Caco-2 (cell line): ENCODE measurements around the gene PHF21B. TPM values are rescaled to one million over a fixed set of nuclear protein-coding genes. Genes with fewer than 3 reads are reported as not detected.

Source experiments
- BruUV-seq: library from RNA; stranded (reverse); fragments of 400-500 nt; replicated peaks from 2 replicates; lab custom pipeline; 2021; lab: Mats Ljungman, UMichigan
- CTCF ChIA-PET: fragments of 300-600 bp; sonication (Branson Sonifier 250); formaldehyde crosslinking; loops from one replicate; lab custom pipeline; 2022; ENCODE audit warnings: antibody characterized with exemption; lab: Charles Lee
- POLR2A ChIA-PET: fragments of 300-600 bp; sonication (Branson Sonifier 250); formaldehyde crosslinking; loops from one replicate; lab custom pipeline; 2022; ENCODE audit warnings: antibody characterized with exemption; lab: Charles Lee
- DNase-seq, 2 experiments: peaks; one replicate each; pipeline versions ENCODE4 v3.0.0 to v3.0.0-alpha.2; 2020 to 2022
- H3K27me3 ChIP-seq: replicated peaks from 2 replicates; pipeline ENCODE4 v1.6.0; 2011; ENCODE audit warnings: low read length; ENCODE audit not compliant: control insufficient read depth, insufficient read depth
- H3K36me3 ChIP-seq: 2 replicates; pipeline ENCODE4 v1.5.1; 2011; ENCODE audit warnings: low read length; ENCODE audit not compliant: control insufficient read depth, insufficient read depth
- H3K4me1 ChIP-seq: fragments of 250-450 bp; sonication (Bioruptor Pico); 2 replicates; pipeline ENCODE4 v1.5.1; 2020; ENCODE audit warnings: mild to moderate bottlenecking
- H3K4me3 ChIP-seq: 2 replicates; pipeline ENCODE4 v1.5.1; 2011; ENCODE audit warnings: low read depth, mild to moderate bottlenecking, control low read depth, low read length
- H3K9me3 ChIP-seq: fragments of 250-450 bp; sonication (Bioruptor Pico); 2 replicates; pipeline ENCODE4 v1.5.1; 2020; ENCODE audit warnings: mild to moderate bottlenecking, moderate library complexity
- H3K27ac Mint-ChIP-seq: one replicate; pipeline ENCODE4 v1.8.0; 2022; ENCODE audit warnings: mixed read lengths; ENCODE audit not compliant: unreplicated experiment
- H3K27me3 Mint-ChIP-seq: one replicate; pipeline ENCODE4 v1.8.0; 2022; ENCODE audit warnings: mixed read lengths; ENCODE audit not compliant: insufficient read depth, unreplicated experiment
- H3K36me3 Mint-ChIP-seq: one replicate; pipeline ENCODE4 v1.8.0; 2022; ENCODE audit warnings: mild to moderate bottlenecking, mixed read lengths; ENCODE audit not compliant: insufficient read depth, unreplicated experiment
- H3K4me1 Mint-ChIP-seq: one replicate; pipeline ENCODE4 v1.8.0; 2022; ENCODE audit warnings: low read depth, mixed read lengths; ENCODE audit not compliant: unreplicated experiment
- H3K4me3 Mint-ChIP-seq: one replicate; pipeline ENCODE4 v1.8.0; 2022; ENCODE audit warnings: mild to moderate bottlenecking, moderate library complexity, mixed read lengths; ENCODE audit not compliant: unreplicated experiment
- H3K9me3 Mint-ChIP-seq: one replicate; pipeline ENCODE4 v1.8.0; 2022; ENCODE audit warnings: mixed read lengths; ENCODE audit not compliant: unreplicated experiment
- intact Hi-C: fragments of 100-400 bp; cut with micrococcal nuclease; formaldehyde crosslinking; loops from one replicate; pipeline ENCODE4 v1.10.0; 2022; ENCODE audit not compliant: unreplicated experiment
- total RNA-seq: library from RNA; stranded (reverse); gene quantifications from 2 replicates; pipeline ENCODE4 v1.2.3, GENCODE V29; 2022
- TF ChIP-seq, protein P1 (sequence below), 2 experiments: fragments of 200-600 bp in 1 of 2; IDR thresholded peaks; 1 replicate in 1 of 2; 2 replicates in 1 of 2; pipeline versions ENCODE4 v1.5.1 to v1.8.0; 2011 to 2022; ENCODE audit warnings: antibody characterized with exemption in 1 of 2, control low read depth in 1 of 2, inconsistent platforms in 1 of 2, low read depth in 1 of 2, low read length in 1 of 2, mild to moderate bottlenecking in 1 of 2, moderate library complexity in 1 of 2; ENCODE audit not compliant: insufficient read depth in 1 of 2, severe bottlenecking in 1 of 2, unreplicated experiment in 1 of 2

Gene PHF21B
- total RNA-seq, 1 experiment from 2014 or later, result 0.98 TPM

DNA sequence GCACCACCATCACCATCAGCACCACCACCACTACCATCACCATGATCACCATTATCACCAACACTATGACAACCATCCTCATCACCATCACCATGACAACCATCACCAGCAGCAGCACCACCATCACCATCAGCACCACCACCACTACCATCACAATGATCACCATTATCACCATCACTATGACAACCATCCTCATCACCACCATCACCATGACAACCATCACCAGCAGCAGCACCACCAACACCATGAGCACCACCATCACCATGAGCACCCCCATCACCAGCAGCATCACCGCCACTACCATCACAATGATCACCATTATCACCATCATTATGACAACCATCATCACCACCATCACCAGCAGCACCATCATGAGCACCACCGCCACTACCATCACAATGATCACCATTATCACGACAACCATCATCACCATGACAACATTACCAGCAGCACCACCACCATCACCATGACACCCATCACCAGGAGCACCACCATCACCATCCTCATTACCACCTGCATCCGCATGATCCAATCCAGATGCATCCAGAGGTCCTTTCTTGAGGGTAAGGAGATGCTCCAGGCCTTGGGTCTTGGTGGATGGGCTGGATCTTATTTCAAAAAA, 23.8 kb downstream of the PHF21B start:
- Mint-ChIP-seq H3K9me3 (peaks cover 10% of the 10 kb centered on the region), H3K27me3 (peaks cover 21% of the 10 kb centered on the region), H3K27ac (no peak overlapping the region), H3K4me3 (no peak overlapping the region), H3K36me3 (peaks cover 7% of the 10 kb centered on the region), H3K4me1 (no peaks in the 10 kb centered on the region)
- Histone ChIP-seq H3K36me3 (no peaks in the 10 kb centered on the region), H3K4me3 (no peak overlapping the region), H3K4me1 (no peaks in the 10 kb centered on the region), H3K9me3 (no peaks in the 10 kb centered on the region), H3K27me3 (no peaks in the 10 kb centered on the region; the same call in 1 of the 2 replicates)
- TF ChIP-seq, protein P1, sequence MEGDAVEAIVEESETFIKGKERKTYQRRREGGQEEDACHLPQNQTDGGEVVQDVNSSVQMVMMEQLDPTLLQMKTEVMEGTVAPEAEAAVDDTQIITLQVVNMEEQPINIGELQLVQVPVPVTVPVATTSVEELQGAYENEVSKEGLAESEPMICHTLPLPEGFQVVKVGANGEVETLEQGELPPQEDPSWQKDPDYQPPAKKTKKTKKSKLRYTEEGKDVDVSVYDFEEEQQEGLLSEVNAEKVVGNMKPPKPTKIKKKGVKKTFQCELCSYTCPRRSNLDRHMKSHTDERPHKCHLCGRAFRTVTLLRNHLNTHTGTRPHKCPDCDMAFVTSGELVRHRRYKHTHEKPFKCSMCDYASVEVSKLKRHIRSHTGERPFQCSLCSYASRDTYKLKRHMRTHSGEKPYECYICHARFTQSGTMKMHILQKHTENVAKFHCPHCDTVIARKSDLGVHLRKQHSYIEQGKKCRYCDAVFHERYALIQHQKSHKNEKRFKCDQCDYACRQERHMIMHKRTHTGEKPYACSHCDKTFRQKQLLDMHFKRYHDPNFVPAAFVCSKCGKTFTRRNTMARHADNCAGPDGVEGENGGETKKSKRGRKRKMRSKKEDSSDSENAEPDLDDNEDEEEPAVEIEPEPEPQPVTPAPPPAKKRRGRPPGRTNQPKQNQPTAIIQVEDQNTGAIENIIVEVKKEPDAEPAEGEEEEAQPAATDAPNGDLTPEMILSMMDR (IDR thresholded peaks at IDR 0.05; ENCODE audit: insufficient read depth in 1 of 2, low read depth in 1 of 2, low read length in 1 of 2, severe bottlenecking in 1 of 2, unreplicated experiment in 1 of 2), result no peak
- intact Hi-C loops, result loop anchor here (5.0 kb wide), 1 partner anchor 96 kb away; no protein-coding TSS in a partner anchor
- BruUV-seq, result no TSS peak
- CTCF ChIA-PET, result interaction anchor here (0.7 kb wide), 1 partner anchor 11 kb away, joined by 3 read pairs; no protein-coding TSS in a partner anchor
- no peak for DNase-seq
- POLR2A ChIA-PET, result no interaction called here

DNA sequence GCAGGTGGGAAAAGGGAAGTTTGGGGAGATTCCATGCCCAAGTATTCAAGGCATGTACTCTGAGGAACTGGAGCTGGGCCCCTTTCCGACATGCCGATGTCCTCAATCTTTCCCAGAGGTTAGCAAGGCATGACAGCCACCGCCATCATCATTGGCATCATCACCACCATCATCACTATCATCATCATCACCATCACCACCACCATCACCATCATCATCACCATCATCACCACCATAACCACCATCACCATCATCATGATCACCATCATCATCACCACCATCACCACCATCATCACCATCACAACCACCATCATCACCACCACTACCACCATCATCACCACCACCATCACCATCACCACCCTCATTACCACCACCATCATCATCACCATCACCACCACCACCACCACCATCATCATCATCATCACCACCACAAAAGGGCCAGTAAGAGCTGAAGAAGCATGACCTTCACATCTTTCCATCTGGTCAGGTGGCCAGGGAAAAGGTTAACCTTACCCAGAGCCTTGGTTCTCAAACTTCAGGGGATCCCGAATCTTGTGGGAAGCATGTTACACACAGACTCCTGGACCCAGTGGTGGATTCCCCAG, 25.8 kb downstream of the PHF21B start:
- no peaks in the 10 kb centered on the region for H3K9me3 ChIP-seq
- H3K4me1 ChIP-seq, result no peaks in the 10 kb centered on the region
- POLR2A ChIA-PET, result no interaction called here
- intact Hi-C loops, result no loop called here
- Mint-ChIP-seq H3K4me1 (no peaks in the 10 kb centered on the region), H3K27me3 (peaks cover 22% of the 10 kb centered on the region), H3K36me3 (peaks cover 7% of the 10 kb centered on the region), H3K27ac (no peak overlapping the region), H3K9me3 (peaks cover 10% of the 10 kb centered on the region), H3K4me3 (no peak overlapping the region)
- CTCF ChIA-PET, result no interaction called here
- no TSS peak for BruUV-seq
- no peak for DNase-seq
- H3K36me3 ChIP-seq, result no peaks in the 10 kb centered on the region
- TF ChIP-seq, protein P1 (IDR thresholded peaks at IDR 0.05; ENCODE audit: insufficient read depth in 1 of 2, low read depth in 1 of 2, low read length in 1 of 2, severe bottlenecking in 1 of 2, unreplicated experiment in 1 of 2), result no peak
- H3K4me3 ChIP-seq, result no peak overlapping the region
- peaks cover 2% of the 10 kb centered on the region for H3K27me3 ChIP-seq

DNA sequence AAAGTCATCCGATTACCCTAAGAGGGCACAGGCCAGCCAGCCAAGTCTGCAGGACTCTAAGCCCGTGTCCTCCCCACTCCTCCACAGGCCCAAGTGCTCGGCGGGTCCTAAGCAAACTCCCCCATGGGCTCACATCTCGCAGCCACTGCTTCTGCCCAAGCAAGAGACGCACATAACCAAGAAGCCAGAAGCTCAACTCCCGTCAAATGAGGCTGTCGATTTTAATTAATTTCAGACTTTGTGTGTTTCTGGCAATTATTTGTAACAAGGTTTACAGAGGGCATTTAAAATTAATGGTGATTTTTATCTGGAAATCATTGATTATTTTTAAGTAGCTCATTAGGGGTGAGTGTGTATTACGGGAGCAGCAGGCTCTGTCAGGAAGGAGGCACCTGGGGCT, 27.4 kb downstream of the PHF21B start:
- CTCF ChIA-PET, result no interaction called here
- H3K27me3 Mint-ChIP-seq, result peaks cover 25% of the 10 kb centered on the region
- peaks cover 10% of the 10 kb centered on the region for H3K9me3 Mint-ChIP-seq
- Histone ChIP-seq H3K4me1 (no peaks in the 10 kb centered on the region), H3K27me3 (peaks cover 4% of the 10 kb centered on the region), H3K36me3 (no peaks in the 10 kb centered on the region), H3K4me3 (no peak overlapping the region), H3K9me3 (no peaks in the 10 kb centered on the region)
- peaks cover 7% of the 10 kb centered on the region for H3K36me3 Mint-ChIP-seq
- no peak for DNase-seq
- POLR2A ChIA-PET, result no interaction called here
- no TSS peak for BruUV-seq
- intact Hi-C loops, result no loop called here
- no peaks in the 10 kb centered on the region for H3K4me1 Mint-ChIP-seq
- TF ChIP-seq, protein P1 (IDR thresholded peaks at IDR 0.05; ENCODE audit: insufficient read depth in 1 of 2, low read depth in 1 of 2, low read length in 1 of 2, severe bottlenecking in 1 of 2, unreplicated experiment in 1 of 2), result no peak
- no peak overlapping the region for H3K4me3 Mint-ChIP-seq
- no peak overlapping the region for H3K27ac Mint-ChIP-seq
